NB4 (cell line): Measurements from ENCODE around the gene BDNF.

ENCODE experiments used
- POLR2A ChIP-seq: IDR thresholded peaks from 2 replicates; pipeline ENCODE4 v1.6.1; 2011; ENCODE audit warnings: mild to moderate bottlenecking; ENCODE audit not compliant: insufficient read length; ENCODE audit errors: extremely low read depth
- TF ChIP-seq, protein P1 (sequence below): IDR thresholded peaks from one replicate; pipeline ENCODE4 v1.5.1; 2012; ENCODE audit warnings: low read depth, low read length

DNA sequence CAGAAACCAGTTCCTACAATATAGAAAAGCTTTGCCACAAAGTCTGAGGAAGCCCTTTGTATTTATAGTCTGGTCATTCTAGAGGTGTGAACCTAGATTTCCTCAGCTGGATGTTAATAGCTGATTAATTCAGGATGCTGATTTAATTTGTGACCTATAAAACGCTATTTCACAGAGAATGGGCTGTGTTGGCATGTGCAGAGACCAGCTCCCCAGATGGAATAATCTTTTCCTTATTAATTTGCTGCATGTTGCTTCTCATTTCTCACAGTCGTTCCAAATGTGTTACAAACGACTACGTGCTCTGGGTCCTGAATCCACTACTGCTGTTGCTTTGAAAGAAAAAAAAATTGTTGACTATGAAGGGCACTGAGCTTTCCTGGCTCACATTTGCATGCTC is 49.3 kb downstream of the BDNF start:
- TF ChIP-seq POLR2A = no peak
- TF ChIP-seq, protein P1, sequence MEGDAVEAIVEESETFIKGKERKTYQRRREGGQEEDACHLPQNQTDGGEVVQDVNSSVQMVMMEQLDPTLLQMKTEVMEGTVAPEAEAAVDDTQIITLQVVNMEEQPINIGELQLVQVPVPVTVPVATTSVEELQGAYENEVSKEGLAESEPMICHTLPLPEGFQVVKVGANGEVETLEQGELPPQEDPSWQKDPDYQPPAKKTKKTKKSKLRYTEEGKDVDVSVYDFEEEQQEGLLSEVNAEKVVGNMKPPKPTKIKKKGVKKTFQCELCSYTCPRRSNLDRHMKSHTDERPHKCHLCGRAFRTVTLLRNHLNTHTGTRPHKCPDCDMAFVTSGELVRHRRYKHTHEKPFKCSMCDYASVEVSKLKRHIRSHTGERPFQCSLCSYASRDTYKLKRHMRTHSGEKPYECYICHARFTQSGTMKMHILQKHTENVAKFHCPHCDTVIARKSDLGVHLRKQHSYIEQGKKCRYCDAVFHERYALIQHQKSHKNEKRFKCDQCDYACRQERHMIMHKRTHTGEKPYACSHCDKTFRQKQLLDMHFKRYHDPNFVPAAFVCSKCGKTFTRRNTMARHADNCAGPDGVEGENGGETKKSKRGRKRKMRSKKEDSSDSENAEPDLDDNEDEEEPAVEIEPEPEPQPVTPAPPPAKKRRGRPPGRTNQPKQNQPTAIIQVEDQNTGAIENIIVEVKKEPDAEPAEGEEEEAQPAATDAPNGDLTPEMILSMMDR = no peak
